ENCODE results near the gene PHF13. TPM values are rescaled to one million over a fixed set of nuclear protein-coding genes. Genes with fewer than 3 reads are reported as not detected.

The PHF13 gene
- total RNA-seq, 1 experiment from 2014 or later: 55.8 TPM

DNA sequence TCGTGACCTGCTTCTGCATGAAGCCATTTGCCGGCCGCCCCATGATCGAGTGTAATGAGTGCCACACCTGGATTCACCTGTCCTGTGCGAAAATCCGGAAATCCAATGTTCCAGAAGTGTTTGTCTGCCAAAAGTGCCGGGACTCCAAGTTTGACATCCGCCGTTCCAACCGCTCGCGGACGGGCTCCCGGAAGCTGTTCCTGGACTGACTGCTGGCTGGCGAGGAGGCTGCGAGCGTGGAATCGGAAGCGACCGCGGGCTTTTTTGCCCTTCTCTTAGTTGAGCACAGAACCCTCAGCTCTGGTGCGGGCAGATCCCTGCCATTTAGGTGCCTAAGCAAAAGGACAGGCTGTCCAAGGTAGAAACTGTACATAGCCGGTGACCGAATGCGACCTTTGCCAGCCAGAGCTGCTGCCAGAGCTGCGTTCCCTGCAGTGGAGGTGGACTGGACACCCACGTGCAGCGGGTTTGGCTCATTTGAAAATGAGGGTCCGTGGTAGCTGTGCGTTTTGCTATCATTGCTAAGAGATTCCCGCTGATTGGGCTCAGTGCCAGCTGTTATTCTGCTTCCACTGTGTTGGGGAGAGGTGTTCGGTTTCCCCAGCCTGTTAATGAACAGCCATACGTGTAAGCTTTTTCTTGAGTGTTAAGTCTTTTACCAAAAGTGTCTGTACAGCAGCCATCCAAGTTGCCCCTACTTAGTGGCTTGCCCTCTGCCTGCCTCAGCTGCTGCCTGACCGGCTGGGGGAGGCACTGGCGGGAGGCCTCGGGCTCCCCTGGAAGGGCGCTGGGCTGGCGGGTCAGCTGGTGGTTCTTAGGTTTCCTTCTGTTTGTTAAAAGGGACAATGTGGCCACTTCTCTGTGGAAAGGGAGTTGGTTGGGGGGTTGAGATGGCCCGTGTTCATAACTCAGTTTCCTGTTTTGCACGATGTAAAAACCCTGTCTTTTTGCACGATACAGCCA lies 8.2 kb downstream of the PHF13 start:
- Histone ChIP-seq H3T11ph (ENCODE audit: low read length) (no peak overlapping the region), H2BK20ac (ENCODE audit: low read depth, low read length, poor library complexity, severe bottlenecking) (no peak overlapping the region), H4K5ac (ENCODE audit: insufficient read length, low read depth, low read length) (no peak overlapping the region), H2BK12ac (ENCODE audit: insufficient read length, low read depth, low read length) (no peak overlapping the region), H4K91ac (ENCODE audit: insufficient read length, low read depth, low read length) (no peak overlapping the region), H3K9me3 (ENCODE audit: control insufficient read depth, low read depth, low read length) (no peaks in the 10 kb centered on the region), H3K27ac (ENCODE audit: insufficient read length, low read depth, low read length) (no peak overlapping the region), H4K8ac (replicated peaks; ENCODE audit: insufficient read length, low read depth, low read length) (no peak overlapping the region), H3K18ac (ENCODE audit: insufficient read length, low read depth, low read length) (no peak overlapping the region), H3K4me1 (ENCODE audit: insufficient read depth, low read length) (no peaks in the 10 kb centered on the region), H3K23me2 (ENCODE audit: insufficient read length, low read depth, low read length, poor library complexity, severe bottlenecking) (peaks cover 5% of the 10 kb centered on the region), H3K23ac (ENCODE audit: insufficient read length, low read depth, low read length) (no peak overlapping the region), H3K56ac (ENCODE audit: insufficient read length, low read depth, low read length) (no peak overlapping the region), H3K4me2 (ENCODE audit: insufficient read depth, insufficient read length, low read length) (no peak overlapping the region), H3K27me3 (ENCODE audit: insufficient read depth, low read length) (no peaks in the 10 kb centered on the region), H2BK120ac (ENCODE audit: low read depth, low read length, poor library complexity, severe bottlenecking) (no peak overlapping the region), H2BK15ac (ENCODE audit: low read depth, low read length) (no peak overlapping the region), H4K20me1 (ENCODE audit: control insufficient read depth, insufficient read depth, insufficient read length) (peaks cover 2% of the 10 kb centered on the region), H3K9ac (ENCODE audit: extremely low read depth, insufficient read length, low read length) (no peak overlapping the region), H3K4ac (ENCODE audit: low read depth, low read length) (no peak overlapping the region), H3K79me2 (ENCODE audit: insufficient read depth, low read length) (peaks cover 10% of the 10 kb centered on the region; the same call in 1 of the 2 replicates), H2AK5ac (ENCODE audit: insufficient read length, low read length) (no peak overlapping the region), H3K14ac (ENCODE audit: insufficient read depth, low read length) (no peak overlapping the region), H2BK5ac (ENCODE audit: insufficient read length, low read length) (no peak overlapping the region), H2AFZ (ENCODE audit: low read length) (no peak overlapping the region), H3K79me1 (ENCODE audit: insufficient read depth, low read depth, low read length, poor library complexity, severe bottlenecking) (peaks cover 15% of the 10 kb centered on the region)
- no peak for DNase-seq
- no CpG with 5 or more reads among the region's 41 CpGs for WGBS (ENCODE audit: extremely low coverage, insufficient read length, low lambda C conversion rate)
- H3K9me3 Mint-ChIP-seq: no peaks in the 10 kb centered on the region
- H3K27me3 Mint-ChIP-seq (ENCODE audit: low read depth): no peaks in the 10 kb centered on the region
- peaks cover 14 to 24% of the 10 kb centered on the region in 2 experiments for H3K4me1 Mint-ChIP-seq
- peak overlapping the region in 1 of 3 experiments; percentile 61; a peak in 3 of 7 replicates for H3K27ac Mint-ChIP-seq
- no peak overlapping the region for H3K4me3 Mint-ChIP-seq
- TF ChIP-seq, protein P1, sequence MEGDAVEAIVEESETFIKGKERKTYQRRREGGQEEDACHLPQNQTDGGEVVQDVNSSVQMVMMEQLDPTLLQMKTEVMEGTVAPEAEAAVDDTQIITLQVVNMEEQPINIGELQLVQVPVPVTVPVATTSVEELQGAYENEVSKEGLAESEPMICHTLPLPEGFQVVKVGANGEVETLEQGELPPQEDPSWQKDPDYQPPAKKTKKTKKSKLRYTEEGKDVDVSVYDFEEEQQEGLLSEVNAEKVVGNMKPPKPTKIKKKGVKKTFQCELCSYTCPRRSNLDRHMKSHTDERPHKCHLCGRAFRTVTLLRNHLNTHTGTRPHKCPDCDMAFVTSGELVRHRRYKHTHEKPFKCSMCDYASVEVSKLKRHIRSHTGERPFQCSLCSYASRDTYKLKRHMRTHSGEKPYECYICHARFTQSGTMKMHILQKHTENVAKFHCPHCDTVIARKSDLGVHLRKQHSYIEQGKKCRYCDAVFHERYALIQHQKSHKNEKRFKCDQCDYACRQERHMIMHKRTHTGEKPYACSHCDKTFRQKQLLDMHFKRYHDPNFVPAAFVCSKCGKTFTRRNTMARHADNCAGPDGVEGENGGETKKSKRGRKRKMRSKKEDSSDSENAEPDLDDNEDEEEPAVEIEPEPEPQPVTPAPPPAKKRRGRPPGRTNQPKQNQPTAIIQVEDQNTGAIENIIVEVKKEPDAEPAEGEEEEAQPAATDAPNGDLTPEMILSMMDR (conservative IDR thresholded peaks at IDR 0.05): no peak
- H3K36me3 Mint-ChIP-seq (ENCODE audit: insufficient read depth in 1 of 3, low read depth in 3 of 3): peaks cover 28 to 80% (median 69%) of the 10 kb centered on the region in 3 experiments
